GM18511 (cell line): ENCODE measurements around the gene RIN3.
A peak's percentile ranks its signal among the peaks of the same experiment; 100 is the strongest.

Experiments
- ATAC-seq: cut with Tn5 transposase; IDR thresholded peaks from one replicate; pipeline ENCODE4 v1.9.1; 2021; ENCODE audit warnings: mild to moderate bottlenecking, moderate library complexity; ENCODE audit not compliant: unreplicated experiment

RIN3 gene

GRCh38 chr14:92704036-92704804 lies 190.6 kb downstream of the RIN3 start:
- peak; percentile 96 for ATAC-seq

GRCh38 chr14:92704821-92705220 lies 191.2 kb downstream of the RIN3 start:
- no peak for ATAC-seq

DNA sequence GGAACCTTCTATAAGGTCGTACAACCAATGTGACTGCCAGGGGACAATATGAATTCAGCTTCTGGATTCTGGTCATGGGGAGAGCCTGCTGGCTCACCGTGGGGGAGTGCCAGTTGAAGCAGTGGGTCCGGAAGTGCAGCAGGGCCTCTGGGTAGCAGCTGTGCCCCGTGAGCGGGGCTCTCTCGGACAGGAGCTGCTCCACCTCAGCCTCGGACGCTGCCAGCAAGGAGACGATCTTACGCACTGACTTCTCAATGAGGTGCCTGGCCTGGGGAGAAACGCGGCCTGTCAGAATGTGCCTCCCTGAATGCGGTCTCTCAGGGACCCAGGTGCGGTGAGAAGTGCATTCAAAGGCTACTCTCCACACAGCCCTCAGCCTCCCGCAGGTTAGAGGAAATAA lies 192.8 kb downstream of the RIN3 start:
- no peak for ATAC-seq

- no peak for ATAC-seq
Observed at GRCh38 chr14:92709340-92710000, 195.9 kb downstream of the RIN3 start.

DNA sequence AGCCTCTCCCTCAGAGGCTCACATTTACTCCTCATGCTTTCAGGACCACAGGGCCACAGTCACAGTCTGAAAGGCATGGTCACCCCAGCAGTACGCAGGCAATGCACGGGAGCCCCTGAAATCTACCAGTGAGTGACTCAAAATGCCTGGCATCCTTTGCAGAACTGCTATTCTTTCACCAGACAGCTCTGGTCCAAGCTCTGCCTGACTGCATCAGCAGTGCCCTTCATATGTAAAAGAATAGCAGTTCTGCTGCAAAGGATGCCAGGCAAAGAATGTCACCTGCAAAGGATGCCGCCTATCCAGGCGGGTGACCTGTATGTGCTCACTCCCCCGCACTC lies 196.4 kb downstream of the RIN3 start:
- ATAC-seq = no peak

DNA sequence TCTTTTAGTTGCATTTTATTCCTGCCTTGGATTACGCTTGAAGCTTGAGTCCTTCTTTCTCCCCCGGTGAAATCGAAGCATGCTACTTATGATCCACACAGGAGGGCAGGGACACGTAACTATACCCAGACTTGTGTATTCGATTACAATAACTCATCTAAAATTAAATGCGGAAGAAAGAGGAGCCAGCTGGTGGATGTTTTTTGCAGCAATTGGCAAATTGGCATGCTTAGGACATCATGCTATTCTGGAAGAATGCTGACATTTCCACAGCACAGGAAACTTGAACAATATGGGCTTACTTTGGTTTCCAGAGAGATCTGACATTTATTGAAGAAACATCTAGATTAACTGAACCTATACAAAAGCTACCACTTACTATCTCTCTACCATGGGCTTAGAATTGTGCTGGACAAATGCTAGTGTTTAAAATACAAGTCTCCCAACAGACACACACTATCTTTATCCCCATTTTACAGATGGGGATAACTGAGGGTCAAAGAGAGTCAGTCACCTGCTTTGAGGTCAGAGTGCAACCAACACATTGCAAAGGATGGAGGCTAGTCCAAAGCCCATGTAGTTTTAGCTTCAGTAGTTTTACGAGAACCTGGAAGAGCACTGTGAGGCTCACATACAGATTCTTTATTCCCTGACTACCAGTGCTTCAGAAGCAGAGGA lies 198.5 kb downstream of the RIN3 start:
- ATAC-seq = no peak

- ATAC-seq = no peak
Observed at GRCh38 chr14:92712654-92713051, 199.1 kb downstream of the RIN3 start.

- peak; percentile 59 for ATAC-seq
Observed at GRCh38 chr14:92714739-92715307, 201.2 kb downstream of the RIN3 start.

GRCh38 chr14:92716131-92716530 lies 202.6 kb downstream of the RIN3 start:
- no peak for ATAC-seq

GRCh38 chr14:92717571-92718042 lies 204.0 kb downstream of the RIN3 start:
- ATAC-seq = no peak

DNA sequence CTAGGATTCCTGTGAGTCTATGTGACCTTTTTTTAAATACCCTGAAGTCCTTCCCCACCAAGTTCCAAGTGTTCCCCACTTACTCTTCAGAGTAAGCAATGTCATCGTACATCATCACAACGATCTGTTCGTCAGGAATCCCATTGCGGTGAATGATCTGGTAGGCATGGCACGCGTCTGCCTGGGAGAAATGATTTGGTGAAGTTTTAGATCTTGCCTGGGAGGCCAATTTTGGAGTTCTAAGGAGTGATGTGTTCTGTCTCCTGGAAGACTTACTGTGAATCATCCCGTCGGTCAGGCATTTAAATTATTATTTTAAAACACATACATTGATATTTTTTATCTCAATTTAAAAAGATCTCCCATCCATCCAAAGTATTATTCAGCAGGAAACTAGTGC lies 205.1 kb downstream of the RIN3 start:
- no peak for ATAC-seq

DNA sequence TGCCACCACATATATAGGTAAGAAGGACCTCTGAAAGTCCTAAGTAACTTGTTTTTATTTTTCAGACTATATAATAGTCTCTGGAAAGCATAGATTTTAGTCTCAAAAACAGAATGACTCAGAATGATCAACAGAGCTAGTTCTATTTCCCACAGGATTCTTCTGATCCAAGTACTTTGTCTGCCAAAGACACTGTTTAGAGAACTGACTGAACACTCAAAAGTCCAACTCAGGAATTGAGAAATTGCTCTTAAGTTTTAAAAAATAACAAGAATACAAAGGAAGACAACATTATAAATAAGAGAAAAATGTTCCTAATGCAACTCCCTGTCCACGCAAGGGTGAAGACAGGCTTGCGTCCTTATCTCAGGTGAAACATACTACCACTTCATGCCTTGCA lies 205.8 kb downstream of the RIN3 start:
- ATAC-seq = no peak

GRCh38 chr14:92719890-92720323 lies 206.3 kb downstream of the RIN3 start:
- no peak for ATAC-seq

GRCh38 chr14:92724516-92725340 lies 211.1 kb downstream of the RIN3 start:
- no peak for ATAC-seq

DNA sequence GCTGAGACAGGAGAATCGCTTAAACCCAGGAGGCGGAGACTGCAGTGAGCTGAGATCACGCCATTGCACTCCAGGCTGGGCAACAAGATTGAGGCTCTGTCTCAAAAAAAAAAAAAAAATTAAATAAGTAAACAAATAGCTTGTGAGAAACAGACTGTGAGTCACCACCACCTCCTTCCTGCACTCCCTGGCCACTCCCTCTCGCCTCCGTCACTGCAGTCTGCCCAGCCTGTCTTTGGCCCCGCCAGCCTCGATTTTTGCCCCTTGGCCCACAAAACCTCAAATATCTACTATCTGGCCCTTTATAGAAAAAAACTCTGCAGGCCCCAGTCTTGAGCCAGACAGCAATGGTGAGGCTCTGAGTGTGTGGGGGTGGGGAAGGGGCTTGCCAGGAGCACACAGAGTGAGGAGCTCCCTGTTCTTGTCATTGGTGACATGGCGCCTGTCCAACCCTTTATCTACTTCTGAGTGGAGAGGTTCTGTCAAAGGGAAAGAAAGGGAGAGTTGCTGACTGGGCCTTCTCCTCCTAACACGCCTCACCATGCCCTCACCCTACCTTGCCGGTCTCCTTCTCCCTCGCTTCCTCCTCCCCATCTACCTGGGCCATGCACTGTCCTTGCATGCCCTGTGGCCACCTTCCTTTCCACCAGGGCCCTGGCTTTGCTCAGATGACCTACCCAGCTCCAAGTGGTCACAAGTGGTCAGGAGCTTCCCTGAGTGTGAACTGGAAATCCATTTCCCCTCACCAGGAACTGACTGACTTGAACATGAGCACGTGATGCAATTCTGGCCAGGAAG lies 212.8 kb downstream of the RIN3 start:
- no peak for ATAC-seq

GRCh38 chr14:92726933-92727262 lies 213.3 kb downstream of the RIN3 start:
- ATAC-seq = no peak

- no peak for ATAC-seq
Observed at GRCh38 chr14:92728759-92729364, 215.3 kb downstream of the RIN3 start.

DNA sequence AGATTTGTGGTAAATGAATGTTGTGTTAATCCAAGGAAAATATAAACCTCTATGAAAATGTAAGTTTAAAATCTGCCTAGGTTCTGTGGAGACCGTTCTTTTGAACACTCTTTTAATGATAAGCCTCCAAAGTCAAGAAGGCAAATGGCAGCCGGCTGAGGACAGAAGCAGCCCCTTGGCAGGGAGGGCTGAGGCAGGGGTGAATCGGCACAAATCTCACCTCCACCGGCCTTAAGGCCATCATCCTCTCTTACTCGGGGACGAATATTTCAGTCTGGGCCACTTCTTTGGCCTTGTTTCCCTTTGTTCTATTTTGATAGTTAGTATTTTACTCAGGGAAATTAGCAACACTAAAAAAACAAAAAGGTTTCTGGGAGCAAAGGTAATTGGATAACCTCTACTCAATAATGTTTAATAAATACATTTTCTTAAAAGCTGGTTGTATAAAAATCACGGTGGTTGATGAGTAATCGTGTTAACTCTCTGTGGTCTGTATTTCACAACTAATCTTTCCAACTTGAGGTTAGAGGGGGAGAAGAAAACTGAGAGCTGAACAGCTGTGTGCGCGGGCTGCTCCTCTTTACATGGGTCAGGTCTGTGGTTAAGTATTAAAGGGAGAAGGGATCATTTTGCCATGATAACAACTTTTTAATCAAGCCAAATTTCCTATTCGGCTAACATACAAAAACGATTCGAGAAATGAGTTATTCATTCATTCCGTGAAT lies 216.2 kb downstream of the RIN3 start:
- ATAC-seq = peak; percentile 88

DNA sequence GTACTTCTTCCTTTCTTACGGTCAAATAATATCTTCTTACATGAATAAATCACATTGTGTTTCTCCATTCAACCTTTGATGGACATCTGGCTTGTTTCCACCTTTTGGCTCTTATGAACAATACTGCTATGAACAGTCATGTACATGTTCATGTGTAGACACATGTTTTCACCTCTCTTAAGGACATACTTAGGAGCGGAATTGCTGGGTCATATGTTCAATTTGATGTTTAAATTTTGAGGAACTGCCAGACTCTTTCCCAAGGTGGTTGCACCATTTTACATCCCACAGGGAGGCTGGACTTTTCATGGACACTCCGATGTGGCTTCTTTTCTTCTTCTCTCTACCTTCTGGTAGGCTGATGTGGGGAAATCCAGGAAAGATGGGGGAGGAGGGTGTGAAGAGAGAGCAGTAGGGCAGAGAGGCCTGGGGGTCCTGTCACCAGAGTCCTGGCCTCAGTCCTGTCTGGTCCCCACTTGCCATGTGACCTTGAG lies 218.1 kb downstream of the RIN3 start:
- ATAC-seq = no peak
